GM19397 (cell line): ENCODE measurements around the gene UGT2A1.
"Not testable (repeated sequence)": the region's sequence is repeated elsewhere in the genome, so short reads cannot be mapped to it uniquely, and the experiment has no call there.

ENCODE experiments used
- ATAC-seq: cut with Tn5 transposase; IDR thresholded peaks from one replicate; pipeline ENCODE4 v1.9.1; 2021; ENCODE audit warnings: mild to moderate bottlenecking, moderate library complexity; ENCODE audit not compliant: unreplicated experiment

The UGT2A1 gene

DNA sequence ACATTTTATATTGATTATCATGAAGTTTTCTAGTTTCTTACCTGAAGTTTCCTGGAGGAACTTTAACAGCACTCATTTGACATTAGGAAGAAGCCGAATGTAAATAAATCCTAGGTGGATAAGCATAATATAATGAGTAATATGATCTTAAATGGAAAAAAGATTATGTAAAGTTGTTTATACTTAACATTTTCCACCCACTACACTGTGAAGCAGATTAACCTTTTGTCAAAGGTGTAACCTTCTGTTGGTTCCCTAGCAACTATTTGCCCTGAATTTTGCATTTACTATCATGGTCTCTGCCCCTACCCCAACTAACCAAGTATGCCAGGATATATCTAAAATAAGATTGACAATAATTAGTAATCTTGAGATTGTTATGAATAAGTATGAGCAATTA lies at the start of gene UGT2A1:
UGT2A1 (minus strand) TSS at position 101 of the 400 bp plus-strand sequence. CDS start 5,603 bp downstream, outside the sequence.
- ATAC-seq: no peak

DNA sequence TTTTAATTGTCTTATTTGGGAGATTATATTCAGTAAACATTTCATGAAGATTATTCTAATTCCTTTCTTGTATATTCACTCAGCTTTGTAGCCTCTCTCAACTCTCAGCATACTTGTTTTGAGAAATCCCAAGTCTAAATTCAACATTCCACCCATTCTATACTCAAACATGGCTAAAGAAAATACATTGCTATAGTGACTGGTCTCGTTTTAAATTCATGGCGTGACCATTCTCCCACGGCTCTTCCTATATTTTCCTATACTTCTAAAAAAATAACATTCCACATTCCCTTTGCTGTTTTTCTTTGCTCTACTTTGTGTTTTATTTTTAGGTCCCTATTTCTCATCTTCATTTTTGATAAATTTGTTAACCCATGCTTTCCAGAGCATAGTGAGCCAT lies 49.2 kb upstream of the UGT2A1 start:
- no peak for ATAC-seq

DNA sequence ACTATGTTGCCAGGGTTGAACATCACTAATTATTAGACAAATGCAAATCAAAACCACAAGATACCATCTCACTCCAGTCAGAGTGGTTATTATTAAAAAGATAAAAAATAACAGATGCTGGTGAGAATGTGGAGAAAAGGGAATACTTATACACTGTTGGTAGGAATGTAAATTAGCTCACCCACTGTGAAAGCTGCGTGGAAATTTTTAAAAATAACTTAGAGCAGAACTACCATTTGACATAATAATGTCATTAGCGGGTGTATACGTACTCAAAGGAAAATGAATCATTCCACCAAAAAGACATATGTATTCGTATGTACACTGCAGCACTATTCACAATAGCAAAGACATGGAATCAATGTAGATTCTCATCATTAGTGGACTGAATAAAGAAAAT lies 48.6 kb upstream of the UGT2A1 start:
- ATAC-seq: no peak

DNA sequence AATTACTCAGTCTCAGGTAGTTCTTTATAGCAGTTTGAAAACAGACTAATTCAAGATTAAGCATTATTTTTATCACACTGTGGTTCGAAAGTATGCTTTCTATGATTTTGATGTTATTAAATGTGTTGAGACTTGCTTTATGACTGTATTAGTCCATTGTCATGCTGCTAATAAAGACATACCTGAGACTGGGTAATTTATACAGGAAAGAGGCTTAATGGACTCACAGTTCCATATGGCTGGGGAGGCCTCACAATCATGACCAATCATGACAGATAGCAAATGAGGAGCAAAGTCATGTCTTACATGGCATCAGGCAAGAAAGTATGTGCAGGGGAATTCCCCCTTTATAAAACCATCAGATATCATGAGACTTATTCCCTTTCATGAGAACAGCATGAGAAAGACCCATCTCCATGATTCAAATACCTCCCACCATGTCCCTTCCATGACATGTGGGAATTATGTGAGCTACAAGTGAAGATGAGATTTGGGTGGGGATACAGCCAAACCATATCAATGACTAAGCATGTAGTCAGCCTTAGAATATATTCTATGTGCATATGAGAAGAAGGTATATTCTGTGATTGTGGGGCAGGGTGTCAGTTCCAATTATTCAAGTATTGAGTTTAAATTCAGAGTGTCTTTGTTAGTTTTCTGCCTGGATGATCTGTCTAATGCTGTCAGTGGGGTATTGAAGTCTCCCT lies 44.6 kb upstream of the UGT2A1 start:
- ATAC-seq: no peak

DNA sequence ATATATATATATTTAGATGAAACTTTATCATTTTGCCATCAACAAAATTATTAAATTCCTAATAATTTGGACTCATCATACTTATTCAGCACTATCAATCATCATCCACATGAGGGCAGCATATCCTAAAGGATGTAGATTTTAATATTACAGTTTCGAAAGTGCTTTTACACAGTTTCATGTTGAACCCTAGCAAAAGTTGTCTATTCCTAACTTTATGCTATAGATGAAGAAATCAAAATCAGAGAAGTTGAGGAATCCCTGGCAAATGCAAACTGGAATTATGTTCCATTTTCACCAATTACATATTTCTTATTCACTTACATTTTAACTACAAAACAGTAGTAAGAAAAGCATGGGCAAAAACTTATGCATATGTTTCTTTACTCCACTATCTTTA lies 36.6 kb upstream of the UGT2A1 start:
- ATAC-seq: no peak

DNA sequence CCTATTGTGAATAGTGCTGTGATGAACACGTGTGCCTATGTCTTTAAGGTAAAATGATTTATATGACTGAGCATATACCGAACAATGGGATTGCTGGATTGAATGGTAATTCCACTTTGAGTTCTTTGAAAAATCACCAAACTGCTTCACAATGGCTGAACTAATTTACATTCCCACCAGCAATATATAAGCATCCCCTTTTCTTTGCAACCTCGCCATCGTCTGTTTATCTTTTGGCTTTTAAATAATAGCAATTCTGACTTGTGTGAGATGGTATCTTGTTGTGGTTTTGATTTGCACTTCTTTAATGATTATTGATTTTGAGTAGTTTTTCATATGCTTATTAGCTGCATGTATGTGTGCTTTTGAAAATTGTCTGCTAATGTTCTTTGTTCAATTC lies 31.8 kb upstream of the UGT2A1 start:
- no peak for ATAC-seq

DNA sequence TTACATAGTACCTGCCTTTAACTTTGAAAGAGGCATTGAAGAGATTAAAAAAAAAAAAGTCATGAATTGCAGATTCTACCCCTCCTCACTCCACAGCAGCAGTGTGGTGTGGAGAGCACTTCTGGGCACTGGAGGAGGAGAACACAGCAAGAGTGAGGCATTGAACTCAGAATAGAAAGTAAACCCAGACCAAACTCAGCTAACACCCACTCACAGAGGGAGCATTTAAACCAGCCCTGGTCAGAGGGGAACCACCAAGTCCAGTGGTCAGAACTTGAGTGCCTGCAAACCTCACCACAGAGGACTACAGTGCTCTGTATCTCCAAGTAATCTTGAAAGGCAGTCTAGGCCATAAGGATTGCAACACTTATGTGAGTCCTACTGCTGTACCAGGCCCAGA lies 15.6 kb upstream of the UGT2A1 start:
- ATAC-seq: no peak

DNA sequence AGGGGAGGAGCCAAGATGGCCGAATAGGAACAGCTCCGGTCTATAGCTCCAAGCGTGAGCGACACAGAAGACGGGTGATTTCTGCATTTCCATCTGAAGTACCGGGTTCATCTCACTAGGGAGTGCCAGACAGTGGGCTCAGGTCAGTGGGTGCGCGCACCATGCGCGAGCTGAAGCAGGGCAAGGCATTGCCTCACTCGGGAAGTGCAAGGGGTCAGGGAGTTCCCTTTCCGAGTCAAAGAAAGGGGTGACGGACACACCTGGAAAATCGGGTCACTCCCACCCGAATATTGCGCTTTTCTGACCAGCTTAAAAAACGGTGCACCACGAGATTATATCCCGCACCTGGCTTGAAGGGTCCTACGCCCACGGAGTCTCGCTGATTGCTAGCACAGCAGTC lies 11.0 kb upstream of the UGT2A1 start:
- not testable (repeated sequence) for ATAC-seq

DNA sequence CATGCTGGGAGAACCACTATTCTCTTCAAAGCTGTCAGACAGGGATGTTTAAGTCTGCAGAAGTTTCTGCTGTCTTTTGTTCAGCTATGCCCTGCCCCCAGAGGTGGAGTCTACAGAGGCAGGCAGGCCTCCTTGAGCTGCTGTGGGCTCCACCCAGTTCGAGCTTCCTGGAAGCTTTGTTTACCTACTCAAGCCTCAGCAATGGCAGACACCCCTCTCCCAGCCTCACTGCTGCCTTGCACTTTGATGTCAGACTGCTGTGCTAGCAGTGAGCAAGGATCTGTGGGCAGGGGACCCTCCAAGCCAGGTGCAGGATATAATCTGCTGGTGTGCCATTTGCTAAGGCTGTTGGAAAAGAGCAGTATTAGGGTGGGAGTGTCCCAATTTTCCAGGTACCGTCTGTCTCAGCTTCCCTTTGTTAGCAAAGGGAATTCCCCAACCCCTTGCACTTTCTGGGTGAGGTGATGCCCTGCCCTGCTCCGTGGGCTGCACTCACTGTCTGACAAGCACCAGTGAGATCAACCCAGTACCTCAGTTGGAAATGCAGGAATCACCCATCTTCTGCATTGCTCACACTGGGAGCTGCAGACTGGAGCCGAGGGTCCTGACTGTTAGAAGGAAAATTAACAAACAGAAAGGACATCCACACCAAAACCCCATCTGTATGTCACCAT lies 8.2 kb upstream of the UGT2A1 start:
- ATAC-seq: not testable (repeated sequence)

DNA sequence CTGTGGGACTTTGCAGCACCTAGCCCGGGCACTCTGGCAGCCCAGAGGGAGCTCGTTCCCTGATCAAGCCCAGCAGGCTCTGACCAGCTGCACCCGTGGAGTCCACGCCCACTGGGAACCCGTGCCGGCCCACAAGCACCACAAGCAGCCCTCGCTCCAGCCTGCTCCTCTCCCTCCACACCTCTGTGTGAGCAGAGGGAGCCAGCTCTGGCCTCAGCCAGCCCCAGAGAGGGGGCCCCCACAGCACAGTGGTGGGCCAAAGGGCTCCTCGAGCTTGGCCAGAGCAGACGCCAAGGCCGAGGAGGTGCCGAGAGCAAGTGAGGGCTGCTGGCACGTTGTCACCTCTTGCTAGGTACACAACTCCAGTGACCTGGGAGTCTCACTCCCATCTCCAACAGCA lies 5.1 kb upstream of the UGT2A1 start:
- no peak for ATAC-seq

DNA sequence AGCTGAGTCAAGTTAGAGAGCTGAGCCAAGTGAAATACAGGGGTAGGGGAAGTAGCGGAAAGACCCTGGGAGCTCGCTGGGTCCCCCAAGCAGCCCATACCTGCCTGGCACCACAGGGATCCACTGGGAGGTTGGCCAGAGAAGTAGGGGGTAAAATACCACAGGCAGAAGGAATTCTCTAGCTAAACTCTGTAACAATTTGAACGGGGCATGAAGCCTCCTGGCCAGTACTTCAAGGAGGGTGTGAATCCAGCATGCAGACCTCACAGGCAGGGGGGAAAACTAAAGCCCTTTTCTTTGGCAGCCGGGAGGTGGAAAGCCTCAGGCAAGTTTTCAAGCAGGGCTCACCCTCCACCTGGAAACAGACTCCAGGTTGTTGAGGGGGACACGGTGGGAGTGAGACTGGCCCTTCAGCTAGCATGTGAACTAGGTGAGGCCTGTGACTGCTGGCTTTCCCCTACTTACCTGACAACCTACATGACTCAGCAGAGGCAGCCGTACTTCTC lies 3.7 kb upstream of the UGT2A1 start:
- ATAC-seq: no peak

DNA sequence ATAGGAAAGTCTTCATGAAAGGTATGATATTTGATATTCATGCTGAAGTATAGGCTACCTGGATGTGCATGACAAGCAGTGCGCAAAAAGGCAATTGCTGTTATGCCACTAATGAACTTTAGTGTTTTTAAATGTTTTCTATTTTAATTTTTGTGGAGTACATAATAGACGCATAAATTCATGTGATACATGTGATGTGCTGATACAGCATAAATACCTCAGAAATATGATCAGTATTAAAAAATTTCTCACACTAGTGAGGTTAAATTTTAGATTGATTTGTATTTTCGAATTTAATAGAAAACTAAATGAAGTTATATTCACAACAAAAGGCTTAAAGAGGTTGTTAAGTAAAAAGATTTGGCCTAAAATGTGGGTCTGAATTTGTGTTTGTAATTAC lies 2.2 kb downstream of the UGT2A1 start:
- no peak for ATAC-seq

DNA sequence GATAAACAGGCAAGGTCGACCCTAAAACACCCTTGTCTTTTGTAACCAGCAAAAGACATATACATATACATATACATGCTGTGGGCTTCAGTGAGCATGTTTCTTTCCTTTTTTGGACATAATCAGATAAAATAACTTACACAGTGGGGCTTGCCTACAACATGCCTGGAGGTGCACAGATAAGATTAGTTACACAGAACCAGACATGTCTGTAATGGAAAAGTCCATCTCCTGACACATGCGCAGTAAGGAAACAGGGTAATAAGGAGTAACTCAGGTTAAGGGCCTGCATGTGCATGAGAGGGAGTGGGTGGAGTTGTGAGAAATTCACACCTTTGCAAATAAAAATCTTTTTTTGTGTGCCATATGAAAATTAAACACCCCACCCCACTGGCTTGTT lies 3.4 kb downstream of the UGT2A1 start:
- ATAC-seq: no peak

DNA sequence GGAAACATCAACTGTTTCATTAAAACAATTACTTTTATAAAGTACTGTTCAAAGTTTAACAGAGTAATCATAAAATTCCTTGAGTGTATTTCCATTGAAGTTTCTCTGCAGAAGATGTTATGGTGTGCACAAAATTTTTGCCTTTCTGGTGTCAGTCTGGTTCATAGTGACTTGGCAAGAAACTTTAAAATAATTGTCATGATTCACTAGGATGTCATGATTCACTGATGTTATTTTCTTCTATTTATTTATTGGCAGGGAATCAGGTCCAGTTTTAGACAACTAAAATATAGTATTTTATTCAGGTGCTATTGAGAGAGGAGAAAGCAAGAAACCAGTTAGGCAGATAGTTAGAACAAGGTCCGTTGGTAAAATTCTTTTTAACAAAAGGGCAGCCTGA lies 3.8 kb downstream of the UGT2A1 start:
- ATAC-seq: no peak

DNA sequence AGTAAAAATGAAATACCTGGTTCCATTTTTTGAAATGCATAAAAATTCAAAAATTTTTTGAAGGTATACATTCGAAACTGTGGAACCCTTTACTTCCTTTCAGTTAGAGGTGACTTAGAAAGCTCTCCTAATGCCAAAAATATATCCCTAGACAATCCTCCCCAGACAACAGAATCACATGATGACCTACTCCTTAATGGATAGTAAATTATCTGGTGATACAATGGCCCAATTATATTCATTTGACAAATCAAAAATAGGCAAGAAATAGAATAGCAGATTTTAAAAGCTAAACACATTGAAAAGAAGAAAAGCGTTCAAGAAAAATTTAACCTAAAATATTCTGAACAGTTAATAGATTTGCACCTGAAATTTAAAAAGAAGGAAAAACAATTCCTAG lies 10.1 kb downstream of the UGT2A1 start:
- no peak for ATAC-seq

DNA sequence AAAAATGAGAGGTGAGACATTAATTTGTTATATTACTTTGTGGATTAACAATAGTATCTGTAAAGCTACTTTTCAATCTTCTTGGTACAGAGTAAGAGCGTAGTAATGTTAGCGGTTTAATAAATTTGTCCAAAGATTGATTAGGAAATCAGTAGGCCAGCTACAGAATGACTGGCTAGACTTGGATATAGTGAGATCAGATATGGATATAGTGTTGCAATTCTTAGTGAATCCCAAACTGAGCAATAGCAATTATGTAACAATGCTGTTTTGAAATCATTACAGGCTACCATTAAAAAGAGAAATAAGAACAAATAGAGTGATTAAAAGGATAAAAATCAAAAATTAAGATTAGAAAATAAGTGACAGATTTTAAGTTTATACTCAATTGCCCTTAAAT lies 12.8 kb downstream of the UGT2A1 start:
- no peak for ATAC-seq

DNA sequence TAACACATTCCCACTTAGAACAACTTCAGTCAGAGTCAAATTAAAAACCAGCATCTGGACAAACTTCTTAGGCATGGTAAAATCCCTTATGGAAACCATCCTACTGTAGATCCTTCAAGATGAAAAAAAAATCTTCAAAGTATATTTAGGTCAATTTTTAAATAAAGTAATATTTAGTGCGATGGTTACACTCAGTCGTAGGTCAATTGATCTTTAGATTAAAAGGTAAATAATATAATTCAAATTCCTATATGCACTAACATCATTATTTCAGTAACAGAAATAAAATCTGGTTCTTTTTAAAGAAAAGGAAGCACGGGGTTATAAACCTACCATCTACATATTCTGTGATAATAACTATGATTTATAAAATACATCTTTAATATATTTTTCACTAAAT lies 13.5 kb downstream of the UGT2A1 start, which contains the start of gene UGT2A2:
UGT2A2 (minus strand) TSS at position 101 of the 400 bp plus-strand sequence; CDS start at position 99, 2 bp downstream.
- ATAC-seq: no peak

DNA sequence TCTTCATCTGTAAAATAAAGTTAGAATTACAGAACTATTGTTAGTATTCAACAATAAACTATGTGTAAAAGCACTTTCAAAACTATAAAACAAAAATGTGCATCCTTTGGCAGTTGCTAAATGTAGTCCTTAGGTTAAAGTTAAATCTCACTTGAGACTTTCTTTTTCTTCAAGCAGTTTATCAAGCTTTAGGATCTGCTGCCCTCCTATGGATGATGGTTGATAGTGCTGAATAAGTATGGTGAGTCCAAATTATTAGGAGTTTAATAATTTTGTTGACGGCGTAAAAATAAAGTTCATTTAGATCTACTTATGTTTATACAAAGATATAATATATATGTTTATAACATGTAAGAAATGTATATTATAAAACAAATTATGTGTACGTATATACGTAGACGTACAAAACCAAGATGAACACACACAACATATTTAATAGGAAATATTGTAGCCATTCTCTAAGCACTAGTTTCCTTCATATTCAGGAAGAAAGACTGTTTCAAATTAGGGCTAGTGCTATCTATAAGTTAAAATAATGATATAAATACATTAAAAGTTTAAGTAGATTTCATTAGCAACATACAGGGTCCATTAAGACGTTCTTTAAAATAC lies 35.9 kb downstream of the UGT2A1 start:
- ATAC-seq: no peak

DNA sequence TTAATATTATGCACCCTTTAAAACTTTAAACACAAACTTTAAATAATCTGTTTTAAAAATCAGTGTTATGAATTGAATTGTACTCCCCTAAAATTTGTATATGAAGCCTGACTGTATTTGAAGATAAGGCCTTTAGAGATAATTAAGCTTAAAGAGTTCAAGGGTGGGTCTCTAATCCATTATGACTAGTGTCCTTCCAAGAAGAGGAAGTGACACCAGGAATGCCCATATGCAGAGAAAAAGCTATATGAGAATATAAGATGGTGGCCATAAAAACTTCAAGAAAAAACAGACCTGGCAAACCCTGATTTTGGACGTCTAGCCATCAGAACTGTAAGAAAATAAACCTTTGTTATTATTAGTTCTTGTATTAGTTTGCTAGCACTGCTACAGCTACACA lies 42.6 kb downstream of the UGT2A1 start:
- ATAC-seq: no peak

DNA sequence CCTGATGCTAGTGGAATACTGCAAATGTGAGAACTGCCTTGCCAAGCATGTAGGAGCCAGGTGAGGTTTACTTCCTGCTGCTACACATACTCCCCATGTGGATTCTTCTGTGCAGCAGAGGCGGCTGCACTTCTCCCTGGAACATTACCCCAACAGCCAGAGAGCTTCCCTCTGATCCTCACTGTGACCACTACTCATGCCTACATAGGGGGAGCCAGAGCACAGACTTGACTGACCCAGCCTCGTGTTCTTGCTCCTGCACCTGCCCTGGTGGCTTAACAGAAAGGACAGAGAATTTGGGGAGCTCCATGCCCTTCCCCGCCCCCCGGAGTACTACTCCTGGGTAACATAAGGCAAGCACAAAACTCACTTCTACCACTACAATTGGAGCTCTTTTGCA lies 52.0 kb downstream of the UGT2A1 start:
- ATAC-seq: no peak

DNA sequence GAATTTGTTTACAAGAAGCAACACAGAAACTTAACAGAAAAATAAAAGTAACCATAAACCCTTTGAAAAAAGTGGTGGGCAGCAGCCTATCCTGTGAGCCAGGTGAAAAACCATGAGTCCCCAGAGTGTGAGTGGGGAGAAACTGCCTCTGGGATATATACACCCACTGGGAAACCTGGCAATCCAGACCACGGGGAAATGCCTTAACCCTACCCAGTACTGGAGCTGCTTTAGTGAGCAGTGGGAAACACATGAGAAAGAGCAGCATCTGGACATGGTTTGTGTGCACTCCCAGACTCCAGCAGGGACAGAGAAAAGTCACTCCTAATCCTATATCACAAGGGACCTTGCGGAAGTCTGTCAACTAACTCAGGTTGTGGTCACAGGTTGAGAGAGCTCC lies 53.0 kb downstream of the UGT2A1 start:
- ATAC-seq: no peak

DNA sequence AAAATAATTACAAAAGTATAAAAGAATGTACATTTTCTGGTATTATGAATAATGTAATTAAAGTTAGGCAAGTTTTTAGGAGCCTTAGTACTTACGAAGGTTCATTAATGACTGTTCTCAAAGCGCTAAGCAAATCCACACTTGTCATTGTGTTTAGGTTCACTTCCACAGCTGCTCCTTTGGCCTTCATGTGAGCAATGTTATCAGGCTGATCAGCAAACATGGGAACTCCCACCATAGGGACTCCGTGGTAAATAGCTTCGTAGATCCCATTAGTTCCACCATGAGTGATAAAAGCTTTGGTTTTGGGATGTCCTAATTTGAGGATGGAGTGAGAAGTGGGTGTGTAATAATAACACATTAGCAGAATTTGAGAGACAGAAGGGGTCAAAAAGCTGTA lies 58.7 kb downstream of the UGT2A1 start:
- ATAC-seq: no peak
